NB4 (cell line): Measurements from ENCODE around the gene TANC1.

Source experiments
- DNase-seq: peaks from one replicate; pipeline ENCODE4 v3.0.0; 2010; ENCODE audit warnings: low read depth
- H3K4me3 ChIP-seq: one replicate; pipeline ENCODE4 v1.5.1; 2011; ENCODE audit warnings: mild to moderate bottlenecking, low read depth, low read length, moderate library complexity
- MAX ChIP-seq: IDR thresholded peaks from 2 replicates; pipeline ENCODE4 v1.6.1; 2011; ENCODE audit warnings: low read depth, low read length
- MYC ChIP-seq: IDR thresholded peaks from 2 replicates; pipeline ENCODE4 v1.6.1; 2011; ENCODE audit warnings: low read depth, low read length
- POLR2A ChIP-seq: IDR thresholded peaks from 2 replicates; pipeline ENCODE4 v1.6.1; 2011; ENCODE audit warnings: mild to moderate bottlenecking; ENCODE audit not compliant: insufficient read length; ENCODE audit errors: extremely low read depth
- TF ChIP-seq, protein P1 (sequence below): IDR thresholded peaks from one replicate; pipeline ENCODE4 v1.5.1; 2012; ENCODE audit warnings: low read depth, low read length

The TANC1 gene

GRCh38 chr2:159126432-159127022 is 158.1 kb downstream of the TANC1 start:
- DNase-seq: no peak
- H3K4me3 ChIP-seq: no peak overlapping the region
- no peak for TF ChIP-seq MYC
- TF ChIP-seq POLR2A: no peak
- no peak for TF ChIP-seq MAX
- TF ChIP-seq, protein P1, sequence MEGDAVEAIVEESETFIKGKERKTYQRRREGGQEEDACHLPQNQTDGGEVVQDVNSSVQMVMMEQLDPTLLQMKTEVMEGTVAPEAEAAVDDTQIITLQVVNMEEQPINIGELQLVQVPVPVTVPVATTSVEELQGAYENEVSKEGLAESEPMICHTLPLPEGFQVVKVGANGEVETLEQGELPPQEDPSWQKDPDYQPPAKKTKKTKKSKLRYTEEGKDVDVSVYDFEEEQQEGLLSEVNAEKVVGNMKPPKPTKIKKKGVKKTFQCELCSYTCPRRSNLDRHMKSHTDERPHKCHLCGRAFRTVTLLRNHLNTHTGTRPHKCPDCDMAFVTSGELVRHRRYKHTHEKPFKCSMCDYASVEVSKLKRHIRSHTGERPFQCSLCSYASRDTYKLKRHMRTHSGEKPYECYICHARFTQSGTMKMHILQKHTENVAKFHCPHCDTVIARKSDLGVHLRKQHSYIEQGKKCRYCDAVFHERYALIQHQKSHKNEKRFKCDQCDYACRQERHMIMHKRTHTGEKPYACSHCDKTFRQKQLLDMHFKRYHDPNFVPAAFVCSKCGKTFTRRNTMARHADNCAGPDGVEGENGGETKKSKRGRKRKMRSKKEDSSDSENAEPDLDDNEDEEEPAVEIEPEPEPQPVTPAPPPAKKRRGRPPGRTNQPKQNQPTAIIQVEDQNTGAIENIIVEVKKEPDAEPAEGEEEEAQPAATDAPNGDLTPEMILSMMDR: no peak

GRCh38 chr2:159128191-159128590 is 159.8 kb downstream of the TANC1 start:
- TF ChIP-seq, protein P1: no peak
- TF ChIP-seq MYC: no peak
- TF ChIP-seq POLR2A: no peak
- TF ChIP-seq MAX: no peak
- no peak for DNase-seq

DNA sequence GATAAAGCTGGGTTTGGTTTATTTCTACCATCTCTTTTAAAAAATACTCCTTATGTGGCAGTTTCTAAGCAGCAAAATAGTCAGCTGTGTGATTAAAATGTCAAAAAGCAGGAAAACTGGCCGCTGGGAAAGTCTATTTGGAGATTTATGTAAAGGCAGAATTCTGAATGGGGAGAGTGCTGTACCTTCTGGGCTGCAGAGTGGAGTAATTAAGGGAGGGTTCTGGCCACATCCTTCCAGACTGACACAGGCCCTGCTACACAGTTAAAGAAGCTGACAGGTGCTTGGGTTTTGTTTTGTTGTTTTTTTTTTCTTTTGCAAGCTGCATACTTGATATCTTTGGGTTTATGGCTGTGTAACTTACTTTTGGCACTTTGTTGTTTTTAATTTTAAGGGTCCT is 160.8 kb downstream of the TANC1 start:
- no peak for TF ChIP-seq MYC
- no peak for TF ChIP-seq POLR2A
- no peak for TF ChIP-seq MAX
- TF ChIP-seq, protein P1: no peak
- no peak for DNase-seq
- H3K4me3 ChIP-seq: no peak overlapping the region

More at GRCh38 chr2:159128191-159128590, 159.8 kb downstream of the TANC1 start:
- H3K4me3 ChIP-seq: no peak overlapping the region

GRCh38 chr2:159129824-159130223 is 161.4 kb downstream of the TANC1 start:
- DNase-seq: no peak
- no peak for TF ChIP-seq POLR2A
- TF ChIP-seq, protein P1: no peak
- no peak for TF ChIP-seq MAX
- TF ChIP-seq MYC: no peak
- H3K4me3 ChIP-seq: no peak overlapping the region

GRCh38 chr2:159130302-159130701 is 161.9 kb downstream of the TANC1 start:
- TF ChIP-seq MYC (no peak), POLR2A (no peak), MAX (no peak)
- TF ChIP-seq, protein P1: no peak
- DNase-seq: peak; percentile 44

More at GRCh38 chr2:159130302-159130701, 161.9 kb downstream of the TANC1 start:
- H3K4me3 ChIP-seq: no peak overlapping the region
